K562 (cell line): ENCODE measurements around the gene LUZP1. TPM values are rescaled to one million over a fixed set of nuclear protein-coding genes. Genes with fewer than 3 reads are reported as not detected.

ENCODE experiments used
- FOXK1 ChIP-seq: sonication (generic); formaldehyde crosslinking; IDR thresholded peaks from 2 replicates; pipeline ENCODE4 v1.8.0; 2022; ENCODE audit warnings: missing genetic modification reagents, mild to moderate bottlenecking, borderline replicate concordance
- FOXK2 ChIP-seq, 2 experiments: fragments of 450-650 bp; IDR thresholded peaks in 1 of 2; conservative IDR thresholded peaks in 1 of 2; 2 replicates each; pipeline ENCODE4 v1.6.1; 2016; ENCODE audit warnings: low read depth in 2 of 2, mild to moderate bottlenecking in 1 of 2
- HNRNPH1 ChIP-seq: fragments of 200-400 bp; formaldehyde crosslinking; optimal IDR thresholded peaks from 2 replicates; pipeline ENCODE3; 2017; ENCODE audit warnings: low read depth, mild to moderate bottlenecking, low read length, moderate library complexity
- HNRNPLL ChIP-seq: fragments of 200-400 bp; formaldehyde crosslinking; IDR thresholded peaks from 2 replicates; pipeline ENCODE4 v1.6.1; 2017; ENCODE audit warnings: low read length, low read depth, mild to moderate bottlenecking; ENCODE audit not compliant: poor library complexity, severe bottlenecking
- LARP7 ChIP-seq: fragments of 450-650 bp; IDR thresholded peaks from 2 replicates; pipeline ENCODE4 v1.6.1; 2016
- PKNOX1 ChIP-seq: fragments of 450-650 bp; IDR thresholded peaks from 2 replicates; pipeline ENCODE4 v1.6.1; 2016
- POLR2AphosphoS5 ChIP-seq: IDR thresholded peaks from 2 replicates; pipeline ENCODE4 v1.6.1; 2011; ENCODE audit warnings: mild to moderate bottlenecking, low read depth, low read length, moderate library complexity; ENCODE audit not compliant: control insufficient read depth, insufficient read depth
- TEAD4 ChIP-seq, 2 experiments: sonication (generic) in 1 of 2; formaldehyde crosslinking in 1 of 2; IDR thresholded peaks; 2 replicates each; pipeline versions ENCODE4 v1.6.1 to v1.8.0; 2012 to 2022; ENCODE audit warnings: borderline replicate concordance in 1 of 2, inconsistent platforms in 1 of 2, low read length in 1 of 2, mild to moderate bottlenecking in 1 of 2, missing genetic modification reagents in 1 of 2
- ZBTB40 ChIP-seq, 2 experiments: fragments of 450-650 bp in 1 of 2; sonication (generic) in 1 of 2; formaldehyde crosslinking in 1 of 2; IDR thresholded peaks; 2 replicates each; pipeline versions ENCODE4 v1.7.1 to v1.9.0; 2016 to 2022; ENCODE audit warnings: inconsistent platforms in 1 of 2, mild to moderate bottlenecking in 1 of 2, missing genetic modification reagents in 1 of 2
- ZNF77 ChIP-seq: fragments of 250-450 bp; sonication (Bioruptor Pico); IDR thresholded peaks from 2 replicates; pipeline ENCODE4 v1.5.0; 2020
- polyA plus RNA-seq, 8 experiments: library from polyadenylated mRNA; depleted of rRNA in 4 of 8; stranded (reverse) in 5 of 8; unstranded in 3 of 8; fragments of >200 nt; fragmentation: Nextera tagmentation in 2 of 8; fragmentation: Illumina TruSeq in 1 of 8; extraction: Ambion mirVana in 2 of 8; extraction: Trizol in 1 of 8; gene quantifications; 2 replicates each; pipeline versions ENCODE4 v1.2.1 to v1.2.3, GENCODE V29; 2011 to 2014; ENCODE audit warnings: inconsistent platforms in 1 of 8, missing spikeins in 1 of 8
- total RNA-seq, 7 experiments: library from RNA; depleted of rRNA in 6 of 7; stranded (reverse); fragments of >200 nt in 6 of 7; fragmentation: Illumina TruSeq in 2 of 7; extraction: Trizol in 2 of 7; gene quantifications; 2 replicates each; pipeline versions ENCODE4 v1.2.1 to v1.2.3, GENCODE V29; 2011 to 2021; ENCODE audit warnings: low replicate concordance in 1 of 7

Gene LUZP1
- total and polyA plus RNA-seq, 9 of the 15 experiments (the other 6 are each of a cell fraction or from before 2014, with no cell fraction given): 6.5 to 19.1 (median 12.4) TPM

- peak; percentile 33; the same call in 1 of the 2 replicates for TF ChIP-seq TEAD4 (IDR thresholded peaks at IDR 0.05; ENCODE audit: low read length)
- TF ChIP-seq TEAD4 (CRISPR knock-in tag; IDR thresholded peaks at IDR 0.05; ENCODE audit: borderline replicate concordance): no peak
- TF ChIP-seq FOXK1 (CRISPR knock-in tag): no peak
- no peak for TF ChIP-seq ZNF77
- TF ChIP-seq HNRNPH1: no peak
- TF ChIP-seq LARP7: no peak
- 0 out of 2 replicates have a peak, but pooled peaks have one; percentile 22 for TF ChIP-seq POLR2AphosphoS5
- no peak for TF ChIP-seq ZBTB40 (IDR thresholded peaks at IDR 0.05)
- TF ChIP-seq ZBTB40 (CRISPR knock-in tag; IDR thresholded peaks at IDR 0.05): no peak
- TF ChIP-seq HNRNPLL: no peak
- TF ChIP-seq FOXK2 (conservative IDR thresholded peaks at IDR 0.05 in 1 of 2, IDR thresholded peaks at IDR 0.05 in 1 of 2; ENCODE audit: low read depth in 2 of 2): peak in 1 of 2 experiments; percentile 40; a peak in 2 of 4 replicates
- TF ChIP-seq PKNOX1: peak; percentile 85
Measured at GRCh38 chr1:23098463-23099170, 70.0 kb downstream of the LUZP1 start (continued).
